Fibroblast of gingiva (primary cell): Measurements from ENCODE around the gene MCL1.

ENCODE experiments used
- DNase-seq: peaks from one replicate; pipeline ENCODE4 v3.0.0-alpha.2; 2011; ENCODE audit warnings: low read depth

MCL1 gene

GRCh38 chr1:150557065-150557600 is 22.3 kb downstream of the MCL1 start:
- no peak for DNase-seq

GRCh38 chr1:150555971-150556865 is 23.2 kb downstream of the MCL1 start:
- DNase-seq = no peak

GRCh38 chr1:150555198-150555970 is 24.0 kb downstream of the MCL1 start:
- DNase-seq = no peak

- DNase-seq = no peak
Measured at GRCh38 chr1:150554086-150554452, 25.3 kb downstream of the MCL1 start.

GRCh38 chr1:150553392-150554085 is 25.9 kb downstream of the MCL1 start:
- no peak for DNase-seq

GRCh38 chr1:150552911-150553289 is 26.5 kb downstream of the MCL1 start:
- no peak for DNase-seq

GRCh38 chr1:150552128-150552910 is 27.1 kb downstream of the MCL1 start:
- peak; percentile 95 for DNase-seq

- no peak for DNase-seq
Measured at GRCh38 chr1:150551784-150552127, 27.7 kb downstream of the MCL1 start.

- DNase-seq = peak; percentile 56
Measured at GRCh38 chr1:150551051-150551783, 28.2 kb downstream of the MCL1 start.

GRCh38 chr1:150550222-150551050 is 29.0 kb downstream of the MCL1 start:
- no peak for DNase-seq

GRCh38 chr1:150549496-150550221 is 29.8 kb downstream of the MCL1 start:
- no peak for DNase-seq

GRCh38 chr1:150548632-150549495 is 30.5 kb downstream of the MCL1 start, which contains the start of gene ADAMTSL4:
Gene ADAMTSL4, plus strand, starts transcription at chr1:150549408. Its CDS starts 2,881 bp downstream, at chr1:150552289.
- DNase-seq = peak; percentile 88

GRCh38 chr1:150548324-150548631 is 31.1 kb downstream of the MCL1 start:
- no peak for DNase-seq

GRCh38 chr1:150546294-150546937 is 33.0 kb downstream of the MCL1 start:
- no peak for DNase-seq

- DNase-seq = no peak
Measured at GRCh38 chr1:150545486-150546032, 33.9 kb downstream of the MCL1 start.

- no peak for DNase-seq
Measured at GRCh38 chr1:150544204-150544603, 35.2 kb downstream of the MCL1 start.

GRCh38 chr1:150543500-150544143 is 35.8 kb downstream of the MCL1 start:
- DNase-seq = peak; percentile 71
